Testis (tissue), 3 donors: Measurements from ENCODE around the gene MED26. TPM values are rescaled to one million over a fixed set of nuclear protein-coding genes. Genes with fewer than 3 reads are reported as not detected.
A peak's percentile ranks its signal among the peaks of the same experiment; 100 is the strongest.

ENCODE experiments used
- DNase-seq: peaks from one replicate; pipeline ENCODE4 v3.0.0-alpha.2; 2019
- H3K27ac ChIP-seq, 2 donors: fragments of 200-600 bp; sonication (generic); one replicate each; pipeline ENCODE4 v1.5.1; 2019
- H3K27me3 ChIP-seq: fragments of 200-600 bp; sonication (generic); one replicate; pipeline ENCODE4 v1.5.1; 2019
- H3K36me3 ChIP-seq: fragments of 200-600 bp; sonication (generic); one replicate; pipeline ENCODE4 v1.5.1; 2017; ENCODE audit warnings: low read depth; ENCODE audit errors: missing control alignments
- H3K4me1 ChIP-seq: fragments of 200-600 bp; sonication (generic); one replicate; pipeline ENCODE4 v1.5.1; 2019
- H3K4me3 ChIP-seq, 2 donors: fragments of 200-600 bp; sonication (generic); one replicate each; pipeline ENCODE4 v1.5.1; 2017 to 2019
- H3K9me3 ChIP-seq: fragments of 200-600 bp; sonication (generic); one replicate; pipeline ENCODE4 v1.5.1; 2017
- POLR2A ChIP-seq: fragments of 450-650 bp; IDR thresholded peaks from one replicate; pipeline ENCODE4 v1.6.1; 2017; ENCODE audit warnings: antibody characterized with exemption, mild to moderate bottlenecking, moderate library complexity
- WGBS, 2 donors: methylation state at CpG; one replicate each; pipeline ENCODE4 v1.1.5; 2018; 5-methylcytosine and 5-hydroxymethylcytosine counted together
- intact Hi-C: fragments of 100-400 bp; cut with DNase I; formaldehyde crosslinking; loops from one replicate; pipeline ENCODE4 v1.15.1; 2023; ENCODE audit warnings: low total_unique reads
- polyA plus RNA-seq: library from polyadenylated mRNA; stranded (reverse); fragments of 350-450 nt; fragmentation: Illumina TruSeq; extraction: RNeasy Lipid Tissue Mini Kit (QIAGEN cat#74804); gene quantifications from one replicate; pipeline ENCODE4 v1.2.3, GENCODE V29; 2014; ENCODE audit warnings: low read depth, low replicate concordance; ENCODE audit not compliant: insufficient read depth
- total RNA-seq, 2 donors: library from RNA; depleted of rRNA; stranded (reverse); fragments of >200 nt; gene quantifications; one replicate each; pipeline ENCODE4 v1.2.3, GENCODE V29; 2016
- TF ChIP-seq, protein P1 (sequence below), 3 experiments: fragments of 450-650 bp in 2 of 3; fragments of 200-600 bp in 1 of 3; sonication (generic) in 1 of 3; IDR thresholded peaks; one replicate each; pipeline ENCODE4 v1.5.1; 2016 to 2019; ENCODE audit warnings: antibody characterized with exemption in 3 of 3, mild to moderate bottlenecking in 2 of 3, moderate library complexity in 1 of 3

MED26 gene
- total and polyA plus RNA-seq, 3 donors from 2014 or later = 66.1 to 80.8 (median 66.5) TPM

DNA sequence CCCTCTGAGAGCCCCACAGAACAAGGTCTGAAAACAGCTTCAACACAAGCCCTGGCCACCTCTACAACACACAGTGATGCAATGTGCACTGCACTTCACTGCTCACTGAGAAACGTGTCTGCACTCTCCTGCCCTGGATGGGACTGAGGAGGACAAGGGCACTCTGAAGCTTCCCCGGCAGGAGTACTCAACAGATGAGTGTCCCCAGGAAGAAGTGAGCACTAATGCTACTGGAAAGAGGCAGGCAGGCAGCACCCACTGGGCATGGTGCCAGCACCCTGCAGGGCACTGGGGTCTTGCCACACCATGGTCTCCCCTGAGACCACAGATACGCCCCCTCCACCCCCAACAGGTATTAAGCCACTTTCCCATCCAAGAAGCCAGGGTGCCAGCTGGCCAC is 38.1 kb downstream of the MED26 start:
- no peak overlapping the region for H3K4me3 ChIP-seq
- no peak overlapping the region for H3K27ac ChIP-seq
- intact Hi-C loops = no loop called here

DNA sequence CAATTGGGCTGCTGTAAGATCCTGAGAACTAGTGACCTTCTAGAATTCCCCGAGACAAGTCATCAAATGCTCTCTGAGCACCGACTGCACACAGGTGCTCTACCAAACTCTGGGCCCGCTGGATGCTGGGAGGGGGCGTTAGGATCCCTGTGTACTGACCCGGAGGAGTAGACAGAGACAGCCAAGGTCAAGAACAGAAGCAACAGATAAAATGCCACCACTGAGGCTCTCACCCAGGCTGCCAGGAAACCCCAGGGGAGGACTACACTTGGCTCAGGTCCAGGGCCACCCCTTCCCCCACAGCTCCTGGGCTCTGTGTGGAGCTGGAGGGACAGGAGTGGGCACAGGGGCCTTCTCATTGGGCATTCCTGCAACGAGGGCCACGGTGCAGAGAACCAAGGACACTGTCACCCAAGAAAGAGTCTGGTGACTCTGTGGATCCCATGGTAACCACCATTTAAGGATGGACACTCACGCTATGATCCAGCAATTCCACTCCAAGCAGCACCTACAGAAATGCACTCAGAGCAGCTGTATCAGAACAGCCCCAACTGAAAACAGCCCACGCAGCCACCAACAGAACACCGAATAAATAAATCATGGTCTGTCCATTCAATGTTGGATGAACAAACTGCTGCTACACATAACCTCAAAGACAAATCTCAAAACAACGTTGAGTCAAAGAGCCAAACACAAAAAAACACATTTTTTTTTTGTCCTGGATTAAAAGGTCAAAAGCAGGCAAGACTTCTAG is 39.0 kb downstream of the MED26 start:
- intact Hi-C loops = no loop called here
- TF ChIP-seq, protein P1, sequence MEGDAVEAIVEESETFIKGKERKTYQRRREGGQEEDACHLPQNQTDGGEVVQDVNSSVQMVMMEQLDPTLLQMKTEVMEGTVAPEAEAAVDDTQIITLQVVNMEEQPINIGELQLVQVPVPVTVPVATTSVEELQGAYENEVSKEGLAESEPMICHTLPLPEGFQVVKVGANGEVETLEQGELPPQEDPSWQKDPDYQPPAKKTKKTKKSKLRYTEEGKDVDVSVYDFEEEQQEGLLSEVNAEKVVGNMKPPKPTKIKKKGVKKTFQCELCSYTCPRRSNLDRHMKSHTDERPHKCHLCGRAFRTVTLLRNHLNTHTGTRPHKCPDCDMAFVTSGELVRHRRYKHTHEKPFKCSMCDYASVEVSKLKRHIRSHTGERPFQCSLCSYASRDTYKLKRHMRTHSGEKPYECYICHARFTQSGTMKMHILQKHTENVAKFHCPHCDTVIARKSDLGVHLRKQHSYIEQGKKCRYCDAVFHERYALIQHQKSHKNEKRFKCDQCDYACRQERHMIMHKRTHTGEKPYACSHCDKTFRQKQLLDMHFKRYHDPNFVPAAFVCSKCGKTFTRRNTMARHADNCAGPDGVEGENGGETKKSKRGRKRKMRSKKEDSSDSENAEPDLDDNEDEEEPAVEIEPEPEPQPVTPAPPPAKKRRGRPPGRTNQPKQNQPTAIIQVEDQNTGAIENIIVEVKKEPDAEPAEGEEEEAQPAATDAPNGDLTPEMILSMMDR (IDR thresholded peaks at IDR 0.05) = no peak
- TF ChIP-seq POLR2A = no peak

More for the DNA sequence above, 38.1 kb downstream of the MED26 start:
- Histone ChIP-seq H3K4me1 (peaks cover 59% of the 10 kb centered on the region), H3K9me3 (no peaks in the 10 kb centered on the region), H3K27me3 (no peaks in the 10 kb centered on the region), H3K36me3 (no peaks in the 10 kb centered on the region)
- TF ChIP-seq, protein P1 (IDR thresholded peaks at IDR 0.05) = no peak
- TF ChIP-seq POLR2A = no peak
- 68 to 79% methylated on average over 3 of the region's 3 CpGs for WGBS, 2 donors
- DNase-seq = no peak

DNA sequence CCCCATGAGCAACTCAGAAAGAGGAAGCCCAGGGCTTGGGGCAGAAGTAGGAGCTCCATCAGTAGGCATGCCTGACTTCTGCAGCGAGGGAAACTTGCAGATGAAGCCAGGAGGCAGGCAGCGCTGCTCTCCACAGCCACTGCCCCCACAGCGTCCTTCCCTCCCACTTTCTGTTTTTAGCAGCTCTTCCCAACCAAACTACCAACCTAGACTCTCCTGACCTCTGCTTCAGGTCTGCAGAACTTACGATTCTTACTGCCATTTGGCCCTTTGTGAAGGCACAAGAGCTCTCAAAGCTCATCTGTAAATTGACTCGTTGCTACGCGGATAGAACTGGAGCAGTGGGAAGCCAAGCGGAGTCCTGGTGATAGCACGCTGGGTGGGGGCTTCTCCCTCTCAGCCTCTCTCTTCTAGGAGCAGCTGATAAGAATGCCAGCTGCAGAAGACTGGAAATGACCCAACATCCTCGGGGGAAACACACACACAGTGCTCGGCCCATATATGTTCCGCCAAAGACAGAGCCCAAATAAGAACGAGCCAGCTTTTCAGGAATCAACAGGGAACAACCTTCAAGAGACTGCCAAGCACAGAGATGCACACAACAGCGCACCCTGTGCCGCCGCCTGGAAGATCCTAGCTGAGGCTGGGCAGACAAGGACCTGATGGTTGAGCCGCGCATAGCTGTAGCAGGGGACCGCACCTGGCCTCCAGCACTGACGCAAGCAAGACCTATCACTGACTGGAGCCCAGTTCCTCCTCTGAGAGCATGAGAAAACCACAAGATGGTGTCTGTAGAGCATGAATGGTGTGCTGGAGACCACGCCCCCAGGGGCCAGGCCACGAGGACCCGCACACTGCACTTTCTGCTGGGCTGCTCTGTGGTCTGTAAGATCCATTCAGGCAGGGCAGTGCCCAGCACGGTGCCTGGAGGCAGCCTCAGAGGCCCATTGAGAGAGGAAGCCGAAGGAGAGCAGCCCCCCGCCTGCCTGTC is 39.9 kb downstream of the MED26 start:
- peaks cover 70% of the 10 kb centered on the region for H3K4me1 ChIP-seq
- peak; percentile 80 for DNase-seq
- 18 to 20% methylated on average over 16 to 26 of the region's 26 CpGs for WGBS, 2 donors
- TF ChIP-seq, protein P1 (IDR thresholded peaks at IDR 0.05) = no peak
- TF ChIP-seq POLR2A = no peak
- no peaks in the 10 kb centered on the region for H3K9me3 ChIP-seq
- peak overlapping the region in 1 of 2 donors; percentile 60 for H3K27ac ChIP-seq
- H3K4me3 ChIP-seq = no peak overlapping the region
- H3K36me3 ChIP-seq = no peaks in the 10 kb centered on the region
- no peaks in the 10 kb centered on the region for H3K27me3 ChIP-seq
- intact Hi-C loops = no loop called here

More for the DNA sequence above, 39.0 kb downstream of the MED26 start:
- H3K9me3 ChIP-seq = no peaks in the 10 kb centered on the region
- DNase-seq = peak; percentile 65
- no peaks in the 10 kb centered on the region for H3K27me3 ChIP-seq
- peaks cover 61% of the 10 kb centered on the region for H3K4me1 ChIP-seq
- H3K36me3 ChIP-seq = no peaks in the 10 kb centered on the region
- H3K27ac ChIP-seq = peak overlapping the region in 1 of 2 donors; percentile 60
- 41 to 53% methylated on average over 5 to 11 of the region's 11 CpGs for WGBS, 2 donors
- H3K4me3 ChIP-seq = no peak overlapping the region

DNA sequence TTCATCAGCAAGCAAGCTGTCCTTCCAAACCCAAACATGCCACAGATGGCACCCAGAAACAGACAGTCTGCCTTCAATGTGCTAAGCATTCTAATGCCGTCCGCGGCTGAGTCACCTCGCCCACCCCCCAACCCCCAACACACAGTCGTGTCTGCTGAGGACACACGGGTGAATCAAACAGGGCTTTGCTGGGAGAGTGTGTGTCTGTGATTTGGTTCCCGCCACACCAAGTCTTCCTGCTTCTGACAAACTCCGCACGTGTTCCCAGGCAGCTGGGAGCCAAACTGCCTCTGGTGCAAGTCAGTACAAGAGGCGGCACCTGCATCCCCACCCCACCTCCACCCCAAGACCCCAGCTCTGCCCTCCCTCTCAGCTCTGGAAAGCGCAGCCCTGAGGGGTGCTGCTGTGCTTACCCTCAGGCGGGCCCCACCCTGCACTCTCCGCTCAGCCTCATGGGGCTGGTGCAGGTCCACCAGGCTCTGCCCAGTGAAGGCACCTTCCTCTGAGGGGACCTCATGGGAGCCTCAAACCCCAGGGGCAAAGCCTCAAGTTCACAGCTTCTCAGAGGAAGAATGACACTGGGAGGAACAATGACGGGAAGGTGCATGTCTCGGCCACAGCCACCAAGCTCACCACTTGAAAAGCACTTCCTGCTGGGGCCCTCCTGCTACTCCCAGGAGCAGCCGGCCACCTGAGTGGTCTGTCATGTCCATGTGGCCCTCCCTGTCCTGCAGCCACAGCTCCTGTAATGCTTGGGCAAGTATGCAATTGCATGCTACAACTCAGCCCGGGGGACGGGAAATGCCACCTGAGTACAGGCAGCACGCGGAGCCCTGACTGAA is 40.8 kb downstream of the MED26 start:
- intact Hi-C loops = no loop called here
- H3K27ac ChIP-seq = no peak overlapping the region
- TF ChIP-seq POLR2A = no peak
- TF ChIP-seq, protein P1 (IDR thresholded peaks at IDR 0.05) = no peak
- no peaks in the 10 kb centered on the region for H3K27me3 ChIP-seq
- DNase-seq = no peak
- WGBS, 2 donors = 46 to 67% methylated on average over 12 to 20 of the region's 20 CpGs
- no peaks in the 10 kb centered on the region for H3K36me3 ChIP-seq
- no peak overlapping the region for H3K4me3 ChIP-seq
- no peaks in the 10 kb centered on the region for H3K9me3 ChIP-seq
- H3K4me1 ChIP-seq = peaks cover 79% of the 10 kb centered on the region
